B cell (primary cell): ENCODE measurements around the gene CAMSAP2. TPM values are rescaled to one million over a fixed set of nuclear protein-coding genes. Genes with fewer than 3 reads are reported as not detected.

Source experiments
- ATAC-seq: fragments of 200-7000 bp; cut with Tn5 transposase; one replicate; pipeline ENCODE4 v1.10.0; 2021; ENCODE audit warnings: low read depth, mild to moderate bottlenecking, moderate number of reproducible peaks, moderate library complexity
- CTCF ChIA-PET: fragments of 350-600 bp; sonication (Branson Sonifier 250); formaldehyde crosslinking; loops from one replicate; lab custom pipeline; 2021; ENCODE audit warnings: antibody characterized with exemption, inconsistent platforms; lab: Charles Lee
- POLR2A ChIA-PET: fragments of 350-600 bp; sonication (Branson Sonifier 250); formaldehyde crosslinking; loops from one replicate; lab custom pipeline; 2021; ENCODE audit warnings: antibody characterized with exemption; lab: Charles Lee
- DNase-seq: peaks from one replicate; pipeline ENCODE4 v3.0.0; 2013
- H2AFZ ChIP-seq: 2 replicates; pipeline ENCODE4 v1.6.1; 2012; ENCODE audit warnings: mild to moderate bottlenecking, low read depth, low read length; ENCODE audit not compliant: insufficient read depth, poor library complexity, severe bottlenecking
- H3K27ac ChIP-seq, 2 donors: 1 replicate in 1 of 2; 2 replicates in 1 of 2; pipeline ENCODE4 v1.5.1; 2012 to 2013; ENCODE audit warnings: low read length in 2 of 2, mild to moderate bottlenecking in 2 of 2, moderate library complexity in 1 of 2
- H3K27me3 ChIP-seq, 4 experiments: fragments of 200-600 bp in 1 of 4; sonication (generic) in 1 of 4; replicated peaks in 1 of 4; 1 replicate in 2 of 4; 2 replicates in 2 of 4; pipeline versions ENCODE4 v1.6.1 to v1.7.0; 2013 to 2016; ENCODE audit warnings: low read length in 3 of 4, mild to moderate bottlenecking in 2 of 4, mixed read lengths in 1 of 4, moderate library complexity in 1 of 4; ENCODE audit not compliant: insufficient read depth in 4 of 4, control insufficient read depth in 3 of 4; ENCODE audit errors: control extremely low read depth in 1 of 4
- H3K36me3 ChIP-seq, 2 experiments: replicated peaks in 1 of 2; 1 replicate in 1 of 2; 2 replicates in 1 of 2; pipeline versions ENCODE4 v1.6.1 to v1.7.1; 2013; ENCODE audit warnings: low read length in 1 of 2; ENCODE audit not compliant: insufficient read depth in 2 of 2, control insufficient read depth in 1 of 2; ENCODE audit errors: control extremely low read depth in 1 of 2, extremely low read depth in 1 of 2
- H3K4me1 ChIP-seq, 2 donors: fragments of 200-600 bp in 1 of 2; sonication (generic) in 1 of 2; 1 replicate in 1 of 2; 2 replicates in 1 of 2; pipeline versions ENCODE4 v1.5.1 to v1.6.1; 2013 to 2017; ENCODE audit warnings: low read length in 2 of 2; ENCODE audit not compliant: control insufficient read depth in 2 of 2, insufficient read depth in 2 of 2
- H3K4me2 ChIP-seq: replicated peaks from 2 replicates; pipeline ENCODE3; 2012; ENCODE audit warnings: mild to moderate bottlenecking, low read depth, low read length; ENCODE audit not compliant: poor library complexity, severe bottlenecking
- H3K4me3 ChIP-seq, 5 experiments: fragments of 200-600 bp in 1 of 5; sonication (generic) in 1 of 5; 1 replicate in 3 of 5; 2 replicates in 2 of 5; pipeline versions ENCODE4 v1.5.1 to v1.7.0; 2011 to 2016; ENCODE audit warnings: low read length in 4 of 5, mild to moderate bottlenecking in 4 of 5, low read depth in 2 of 5, control low read depth in 1 of 5, moderate library complexity in 1 of 5; ENCODE audit not compliant: insufficient read depth in 1 of 5; ENCODE audit errors: control extremely low read depth in 1 of 5, extremely low read depth in 1 of 5
- H3K79me2 ChIP-seq: fragments of 200-600 bp; sonication (generic); one replicate; pipeline ENCODE4 v1.6.0; 2016; ENCODE audit warnings: low read length; ENCODE audit not compliant: control insufficient read depth, insufficient read depth
- H3K9ac ChIP-seq: fragments of 200-600 bp; sonication (generic); 2 replicates; pipeline ENCODE4 v1.6.1; 2017; ENCODE audit warnings: mild to moderate bottlenecking, low read length, moderate library complexity
- H3K9me3 ChIP-seq, 3 donors: one replicate each; pipeline versions ENCODE4 v1.6.1 to v1.7.1; 2013; ENCODE audit warnings: low read length in 2 of 3; ENCODE audit not compliant: control insufficient read depth in 2 of 3, insufficient read depth in 1 of 3; ENCODE audit errors: control extremely low read depth in 1 of 3
- H4K20me1 ChIP-seq: 2 replicates; pipeline ENCODE4 v1.6.0; 2012; ENCODE audit warnings: mild to moderate bottlenecking, low read length; ENCODE audit not compliant: insufficient read depth, control insufficient read depth, poor library complexity, severe bottlenecking
- H3K27ac Mint-ChIP-seq: one replicate; pipeline ENCODE4 v1.8.0; 2021; ENCODE audit warnings: mixed read lengths
- H3K27me3 Mint-ChIP-seq: one replicate; pipeline ENCODE4 v1.8.0; 2021; ENCODE audit warnings: mixed read lengths
- H3K4me1 Mint-ChIP-seq: one replicate; pipeline ENCODE4 v1.8.0; 2021; ENCODE audit warnings: mixed read lengths
- H3K4me3 Mint-ChIP-seq: one replicate; pipeline ENCODE4 v1.8.0; 2021; ENCODE audit warnings: mixed read lengths
- H3K9me3 Mint-ChIP-seq: one replicate; pipeline ENCODE4 v1.8.0; 2022; ENCODE audit warnings: mixed read lengths; ENCODE audit not compliant: insufficient read depth
- EZH2 ChIP-seq: IDR thresholded peaks from 2 replicates; pipeline ENCODE4 v1.6.1; 2012; ENCODE audit warnings: borderline replicate concordance, low read depth, mild to moderate bottlenecking, moderate library complexity, low read length; ENCODE audit not compliant: insufficient read depth, poor library complexity, severe bottlenecking
- WGBS: methylation state at CpG from one replicate; pipeline ENCODE4 v1.1.5; 2013; ENCODE audit warnings: missing lambda C conversion rate; ENCODE audit not compliant: insufficient coverage; 5-methylcytosine and 5-hydroxymethylcytosine counted together
- intact Hi-C: fragments of 100-400 bp; cut with micrococcal nuclease; formaldehyde crosslinking; loops from one replicate; pipeline ENCODE4 v1.10.0; 2022
- polyA plus RNA-seq: library from polyadenylated mRNA; depleted of rRNA; stranded (reverse); fragments of >200 nt; gene quantifications from 2 replicates; pipeline ENCODE4 v1.2.3, GENCODE V29; 2012
- total RNA-seq, 2 donors: library from RNA; stranded (reverse); fragments of 120-200 nt in 1 of 2; gene quantifications; 1 replicate in 1 of 2; 2 replicates in 1 of 2; pipeline versions ENCODE4 v1.2.3 to v1.2.4, GENCODE V29; 2013 to 2022
- TF ChIP-seq, protein P1 (sequence below): fragments of 200-600 bp; IDR thresholded peaks from one replicate; pipeline ENCODE4 v1.8.0; 2022; ENCODE audit warnings: antibody characterized with exemption, mild to moderate bottlenecking

CAMSAP2 gene
- total and polyA plus RNA-seq, 2 donors (not counting 1 experiment from before 2014, with no cell fraction given) = 0.10 to 2.1 TPM

DNA sequence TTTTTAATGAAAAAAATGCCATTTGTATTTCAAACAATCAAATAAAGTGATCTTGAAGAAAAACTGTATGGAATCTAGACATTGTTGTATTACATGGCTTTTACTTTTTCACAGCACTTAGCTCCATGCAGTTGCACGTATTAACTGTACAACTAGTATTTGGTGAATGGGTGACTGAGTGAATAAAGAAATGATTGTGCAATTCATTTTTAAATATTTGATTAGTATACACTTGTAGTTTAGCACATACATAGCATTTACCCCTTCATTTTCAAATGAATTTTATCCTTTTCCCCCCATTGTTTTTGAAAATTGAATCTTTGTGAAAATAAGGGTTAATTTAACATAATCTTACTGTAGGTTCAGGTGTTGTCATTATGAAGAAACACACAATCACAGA, 79.6 kb downstream of the CAMSAP2 start:
- no peaks in the 10 kb centered on the region for H3K4me1 ChIP-seq
- Mint-ChIP-seq H3K4me3 (no peak overlapping the region), H3K27me3 (peaks cover under 1% of the 10 kb centered on the region), H3K4me1 (no peaks in the 10 kb centered on the region), H3K9me3 (no peaks in the 10 kb centered on the region), H3K27ac (no peak overlapping the region)
- no peak overlapping the region for H3K9ac ChIP-seq
- H3K9me3 ChIP-seq = no peaks in the 10 kb centered on the region
- no peaks in the 10 kb centered on the region for H3K36me3 ChIP-seq
- no peaks in the 10 kb centered on the region for H4K20me1 ChIP-seq
- ChIA-PET POLR2A (no interaction called here), CTCF (no interaction called here)
- no CpG with 5 or more reads among the region's 1 CpG for WGBS
- intact Hi-C loops = no loop called here
- H2AFZ ChIP-seq = no peak overlapping the region
- H3K27ac ChIP-seq = no peak overlapping the region
- TF ChIP-seq, protein P1, sequence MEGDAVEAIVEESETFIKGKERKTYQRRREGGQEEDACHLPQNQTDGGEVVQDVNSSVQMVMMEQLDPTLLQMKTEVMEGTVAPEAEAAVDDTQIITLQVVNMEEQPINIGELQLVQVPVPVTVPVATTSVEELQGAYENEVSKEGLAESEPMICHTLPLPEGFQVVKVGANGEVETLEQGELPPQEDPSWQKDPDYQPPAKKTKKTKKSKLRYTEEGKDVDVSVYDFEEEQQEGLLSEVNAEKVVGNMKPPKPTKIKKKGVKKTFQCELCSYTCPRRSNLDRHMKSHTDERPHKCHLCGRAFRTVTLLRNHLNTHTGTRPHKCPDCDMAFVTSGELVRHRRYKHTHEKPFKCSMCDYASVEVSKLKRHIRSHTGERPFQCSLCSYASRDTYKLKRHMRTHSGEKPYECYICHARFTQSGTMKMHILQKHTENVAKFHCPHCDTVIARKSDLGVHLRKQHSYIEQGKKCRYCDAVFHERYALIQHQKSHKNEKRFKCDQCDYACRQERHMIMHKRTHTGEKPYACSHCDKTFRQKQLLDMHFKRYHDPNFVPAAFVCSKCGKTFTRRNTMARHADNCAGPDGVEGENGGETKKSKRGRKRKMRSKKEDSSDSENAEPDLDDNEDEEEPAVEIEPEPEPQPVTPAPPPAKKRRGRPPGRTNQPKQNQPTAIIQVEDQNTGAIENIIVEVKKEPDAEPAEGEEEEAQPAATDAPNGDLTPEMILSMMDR = no peak
- TF ChIP-seq EZH2 = no peak
- ATAC-seq (no peak), DNase-seq (no peak)
- H3K79me2 ChIP-seq = no peaks in the 10 kb centered on the region
- H3K4me3 ChIP-seq = no peak overlapping the region
- no peaks in the 10 kb centered on the region for H3K27me3 ChIP-seq
- H3K4me2 ChIP-seq = no peak overlapping the region

DNA sequence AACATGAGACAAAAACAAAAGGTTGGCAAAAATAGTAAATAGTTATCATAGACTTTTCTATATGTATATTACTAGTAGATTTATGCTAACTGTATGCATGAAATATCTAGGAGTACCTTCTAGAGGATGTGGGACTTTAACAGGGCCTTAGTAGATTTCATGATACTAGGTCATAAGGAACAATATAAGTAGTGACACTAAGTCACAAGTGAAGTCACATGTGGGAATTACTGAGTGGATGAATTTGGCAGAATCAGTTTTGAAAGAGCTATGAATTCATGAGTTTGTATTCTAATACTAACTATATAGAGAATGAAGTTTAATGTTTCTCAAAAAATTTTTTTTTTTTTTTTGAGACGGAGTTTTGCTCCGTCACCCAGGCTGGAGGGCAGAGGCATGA, 81.0 kb downstream of the CAMSAP2 start:
- Histone ChIP-seq H3K36me3 (no peaks in the 10 kb centered on the region), H4K20me1 (no peaks in the 10 kb centered on the region), H3K4me2 (no peak overlapping the region), H3K4me3 (no peak overlapping the region), H3K27ac (no peak overlapping the region), H3K27me3 (no peaks in the 10 kb centered on the region), H3K79me2 (no peaks in the 10 kb centered on the region), H3K9ac (no peak overlapping the region), H3K9me3 (no peaks in the 10 kb centered on the region), H3K4me1 (no peaks in the 10 kb centered on the region), H2AFZ (no peak overlapping the region)
- H3K27me3 Mint-ChIP-seq = peaks cover 3% of the 10 kb centered on the region
- DNase-seq (no peak), ATAC-seq (no peak)
- H3K4me1 Mint-ChIP-seq = no peaks in the 10 kb centered on the region
- no peak for TF ChIP-seq EZH2
- TF ChIP-seq, protein P1 = no peak
- no peak overlapping the region for H3K27ac Mint-ChIP-seq
- POLR2A ChIA-PET = no interaction called here
- CTCF ChIA-PET = interaction anchor here (0.7 kb wide), 1 partner anchor 132 kb away, joined by 3 read pairs; no protein-coding TSS in a partner anchor
- H3K4me3 Mint-ChIP-seq = no peak overlapping the region
- no peaks in the 10 kb centered on the region for H3K9me3 Mint-ChIP-seq
- intact Hi-C loops = no loop called here
- WGBS = 100% methylated on average over 2 of the region's 2 CpGs
